GM12878 (cell line): ENCODE results near the gene KLHL18. TPM values are rescaled to one million over a fixed set of nuclear protein-coding genes. Genes with fewer than 3 reads are reported as not detected.
A peak's percentile ranks its signal among the peaks of the same experiment; 100 is the strongest.

Source experiments
- ATAC-seq: fragments of 200-7000 bp; cut with Tn5 transposase; 3 replicates; pipeline ENCODE4 v1.9.1; 2020; ENCODE audit warnings: mild to moderate bottlenecking, moderate library complexity
- BruUV-seq: library from RNA; stranded (reverse); fragments of 400-500 nt; replicated peaks from 2 replicates; lab custom pipeline; 2021; lab: Mats Ljungman, UMichigan
- CTCF ChIA-PET: fragments of 300-600 bp; sonication (Branson Sonifier 250); formaldehyde crosslinking; extraction: SDS; loops from one replicate; lab custom pipeline; 2021; ENCODE audit warnings: inconsistent platforms; lab: Yijun Ruan, JAX
- POLR2A ChIA-PET: fragments of 350-600 bp; formaldehyde crosslinking; extraction: SDS; loops from one replicate; lab custom pipeline; 2021; ENCODE audit warnings: inconsistent platforms; lab: Charles Lee
- RAD21 ChIA-PET: fragments of 300-600 bp; sonication (Branson Sonifier 250); formaldehyde crosslinking; loops from one replicate; lab custom pipeline; 2023; ENCODE audit warnings: antibody characterized with exemption; ENCODE audit not compliant: unreplicated experiment; lab: Charles Lee
- SMC1A ChIA-PET: fragments of 300-600 bp; sonication (Branson Sonifier 250); formaldehyde crosslinking; loops from one replicate; lab custom pipeline; 2023; ENCODE audit not compliant: unreplicated experiment, uncharacterized antibody; lab: Charles Lee
- DNase-seq: peaks from one replicate; pipeline ENCODE4 v3.0.0-alpha.2; 2011; ENCODE audit warnings: low read depth, low spot score
- FAIRE-seq: peaks from 3 replicates; lab custom pipeline; 2011; peaks lifted over from hg19 to GRCh38; lab: Jason Lieb, UNC
- H2AFZ ChIP-seq: 2 replicates; pipeline ENCODE4 v1.6.0; 2011; ENCODE audit warnings: low read depth, low read length, control low read depth; ENCODE audit not compliant: control insufficient read depth
- H3K27ac ChIP-seq: 2 replicates; pipeline ENCODE4 v1.5.1; 2011; ENCODE audit warnings: control low read depth; ENCODE audit not compliant: control insufficient read depth, insufficient read depth
- H3K27me3 ChIP-seq, 2 experiments: replicated peaks in 1 of 2; 2 replicates each; pipeline versions ENCODE4 v1.6.0 to v1.6.1; 2011; ENCODE audit warnings: low read length in 1 of 2; ENCODE audit not compliant: control insufficient read depth in 2 of 2, insufficient read depth in 2 of 2
- H3K36me3 ChIP-seq, 2 experiments: 2 replicates each; pipeline ENCODE4 v1.5.1; 2011; ENCODE audit warnings: low read length in 1 of 2; ENCODE audit not compliant: control insufficient read depth in 2 of 2, insufficient read depth in 2 of 2
- H3K4me1 ChIP-seq: 2 replicates; pipeline ENCODE4 v1.6.1; 2011; ENCODE audit warnings: mild to moderate bottlenecking, low read length, moderate library complexity, mixed read lengths; ENCODE audit not compliant: control insufficient read depth, insufficient read depth
- H3K4me2 ChIP-seq: 2 replicates; pipeline ENCODE4 v1.6.0; 2011; ENCODE audit warnings: control low read depth; ENCODE audit not compliant: control insufficient read depth, insufficient read depth
- H3K4me3 ChIP-seq: fragments of 200-600 bp; sonication (generic); 2 replicates; pipeline ENCODE4 v1.5.1; 2016
- H3K79me2 ChIP-seq: 2 replicates; pipeline ENCODE4 v1.6.0; 2011; ENCODE audit warnings: low read length; ENCODE audit not compliant: control insufficient read depth, insufficient read depth
- H3K9ac ChIP-seq: 2 replicates; pipeline ENCODE4 v1.8.0; 2011; ENCODE audit warnings: low read length, control low read depth, mixed read lengths; ENCODE audit not compliant: control insufficient read depth, insufficient read depth
- H3K9me3 ChIP-seq: replicated peaks from 3 replicates; pipeline ENCODE4 v1.5.1; 2011; ENCODE audit warnings: mild to moderate bottlenecking, low read length; ENCODE audit not compliant: control insufficient read depth, insufficient read depth
- H4K20me1 ChIP-seq: 2 replicates; pipeline ENCODE4 v1.6.0; 2011; ENCODE audit not compliant: control insufficient read depth, insufficient read depth
- MLLT1 ChIP-seq: fragments of 450-650 bp; IDR thresholded peaks from 2 replicates; pipeline ENCODE4 v1.6.1; 2016; ENCODE audit warnings: mild to moderate bottlenecking
- MYB ChIP-seq: fragments of 150-350 bp; IDR thresholded peaks from 2 replicates; pipeline ENCODE4 v1.6.1; 2014; ENCODE audit warnings: mild to moderate bottlenecking, low read depth, low read length, borderline replicate concordance
- WGBS: methylation state at CpG from one replicate; pipeline ENCODE4 v1.1.6; 2016; ENCODE audit warnings: low lambda C conversion rate; ENCODE audit not compliant: insufficient replicate concordance, insufficient coverage; ENCODE audit errors: missing lambda C conversion rate; 5-methylcytosine and 5-hydroxymethylcytosine counted together
- in situ Hi-C: fragments of 300-500 bp; cut with MboI; formaldehyde crosslinking; loops from 9 replicates; pipeline ENCODE4 v1.14.3; 2018; ENCODE audit warnings: mixed read lengths
- intact Hi-C: fragments of 100-400 bp; cut with micrococcal nuclease; formaldehyde crosslinking; loops from one replicate; pipeline ENCODE4 v1.14.2; 2022; ENCODE audit not compliant: unreplicated experiment
- polyA plus RNA-seq, 11 experiments: library from polyadenylated mRNA; depleted of rRNA in 4 of 11; unstranded in 6 of 11; stranded (reverse) in 5 of 11; fragments of >200 nt; fragmentation: Nextera tagmentation in 4 of 11; fragmentation: Illumina TruSeq in 1 of 11; extraction: Ambion mirVana in 4 of 11; extraction: Trizol in 1 of 11; gene quantifications; 1 replicate in 1 of 11; 2 replicates in 10 of 11; pipeline versions ENCODE4 v1.2.1 to v1.2.3, GENCODE V29; 2011 to 2016; ENCODE audit warnings: inconsistent platforms in 2 of 11, missing spikeins in 2 of 11, low read depth in 1 of 11
- total RNA-seq, 4 experiments: library from RNA; depleted of rRNA in 3 of 4; stranded (reverse); fragments of >200 nt in 3 of 4; fragmentation: Illumina TruSeq in 1 of 4; extraction: Trizol in 1 of 4; gene quantifications; 2 replicates each; pipeline versions ENCODE4 v1.2.1 to v1.2.3, GENCODE V29; 2013 to 2021

KLHL18 gene
- total and polyA plus RNA-seq, 10 of the 15 experiments (the other 5 are each of a cell fraction or from before 2014, with no cell fraction given) = 24.0 to 69.8 (median 51.7) TPM

DNA sequence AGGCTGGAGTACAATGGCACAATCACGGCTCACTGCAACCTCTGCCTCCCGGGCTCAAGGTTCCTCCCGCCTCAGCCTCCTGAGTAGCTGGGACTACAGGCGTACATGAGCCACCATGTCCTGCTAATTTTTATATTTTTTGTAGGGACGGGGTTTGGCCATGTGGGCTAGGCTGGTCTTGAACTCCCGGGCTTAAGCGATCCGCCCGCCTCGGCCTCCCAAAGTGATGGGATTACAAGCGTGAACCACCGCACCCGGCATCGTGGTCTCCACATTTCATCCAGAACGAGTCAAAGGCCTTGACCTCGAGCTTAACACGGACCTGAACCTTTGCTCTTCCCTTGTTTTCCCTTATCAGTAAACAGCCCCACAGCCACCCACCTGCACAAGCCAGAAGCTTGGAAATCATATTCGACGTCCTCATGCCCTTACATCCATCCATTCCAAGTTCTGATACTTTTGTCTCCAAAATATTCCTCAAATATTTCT is 96.7 kb downstream of the KLHL18 start:
- peak overlapping the region; percentile 93 for H3K9ac ChIP-seq
- ChIA-PET RAD21 (interaction anchor here (0.6 to 1.1 kb wide), 2 partner anchors 26 to 33 kb away, joined by 4 read pairs; no protein-coding TSS in a partner anchor), SMC1A (interaction anchor here (0.6 to 1.3 kb wide), 2 partner anchors 14 to 17 kb away, joined by 3 to 5 read pairs; no protein-coding TSS in a partner anchor), POLR2A (interaction anchor here (0.7 to 1.6 kb wide), 2 partner anchors 68 to 400 kb away, joined by 3 to 5 read pairs; partner anchors contain the start of gene NBEAL2), CTCF (interaction anchor here (1.1 kb wide), 1 partner anchor 470 kb away, joined by 3 read pairs; no protein-coding TSS in a partner anchor)
- 90% methylated on average over 19 of the region's 19 CpGs for WGBS
- H3K79me2 ChIP-seq = peaks cover 40% of the 10 kb centered on the region
- H3K4me1 ChIP-seq = peaks cover 18% of the 10 kb centered on the region
- intact Hi-C loops (loop anchor here (10.0 kb wide), 1 partner anchor 95 kb away; the partner anchor contains the start of genes KIF9 and KLHL18), in situ Hi-C loops (loop anchor here (10.0 kb wide), 1 partner anchor 665 kb away; the partner anchor contains the start of gene PRSS50)
- TF ChIP-seq MLLT1 = peak; percentile 69; the same call in 1 of the 2 replicates
- TF ChIP-seq MYB = no peak
- no peak for ATAC-seq
- no peak overlapping the region for H2AFZ ChIP-seq
- no TSS peak for BruUV-seq
- DNase-seq = no peak
- peak overlapping the region; percentile 91; the same call in 1 of the 2 replicates for H3K27ac ChIP-seq
- no peak for FAIRE-seq
- H3K27me3 ChIP-seq = no peaks in the 10 kb centered on the region
- peak overlapping the region; percentile 88 for H3K4me2 ChIP-seq
- peak overlapping the region; percentile 74 for H3K4me3 ChIP-seq
- H3K36me3 ChIP-seq = no peaks in the 10 kb centered on the region
- no peaks in the 10 kb centered on the region for H3K9me3 ChIP-seq
- no peaks in the 10 kb centered on the region for H4K20me1 ChIP-seq
